ENCODE measurements around the gene IGSF22. TPM values are rescaled to one million over a fixed set of nuclear protein-coding genes. Genes with fewer than 3 reads are reported as not detected.

The IGSF22 gene
- polyA plus RNA-seq, 1 donor (not counting 4 experiments of a cell fraction or from before 2014, with no cell fraction given): 0.01 TPM

DNA sequence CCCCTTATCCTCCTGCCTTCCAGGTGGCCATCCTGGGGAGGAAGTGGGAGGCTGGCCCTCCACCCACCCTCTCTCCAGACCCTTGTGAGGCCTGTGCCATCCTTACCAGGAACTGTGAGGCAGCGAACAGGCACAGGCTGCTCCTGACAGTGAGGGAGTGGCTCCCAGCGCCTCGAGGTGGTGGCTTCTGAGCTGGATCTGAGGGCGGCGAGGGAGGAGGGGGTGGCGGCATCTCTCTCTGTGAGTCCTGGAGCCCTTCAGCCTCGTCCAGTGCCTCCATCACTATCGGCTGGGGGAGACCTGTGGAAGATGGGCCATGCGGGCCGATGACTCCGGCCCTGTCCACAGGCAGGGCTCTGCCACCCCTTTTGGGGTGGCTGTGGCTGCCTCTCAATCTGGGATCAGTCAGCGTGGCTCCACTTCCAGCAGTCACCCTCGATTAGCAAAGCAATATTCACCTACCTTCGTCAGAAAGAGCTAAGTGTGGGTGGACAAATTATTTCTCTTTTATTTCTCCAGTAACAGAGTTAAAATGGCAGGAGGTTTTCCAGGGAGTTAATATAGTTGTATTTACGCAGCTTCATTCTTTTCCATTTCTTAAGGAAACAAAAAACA lies 18.0 kb upstream of the IGSF22 start:
- Histone ChIP-seq H3K36me3 (ENCODE audit: control insufficient read depth in 2 of 2, extremely low read depth in 1 of 2, insufficient read depth in 2 of 2, low read length in 2 of 2) (no peaks in the 10 kb centered on the region), H3K4me3 (ENCODE audit: control insufficient read depth in 2 of 3, extremely low read depth in 1 of 3, insufficient read depth in 2 of 3, low read depth in 1 of 3, low read length in 3 of 3) (no peak overlapping the region), H2AFZ (ENCODE audit: control insufficient read depth, low read length) (no peak overlapping the region), H3K4me2 (ENCODE audit: control insufficient read depth, extremely low read depth, insufficient read depth, low read depth, low read length) (no peak overlapping the region), H3K4me1 (ENCODE audit: control insufficient read depth, extremely low read depth, insufficient read depth, low read length) (no peaks in the 10 kb centered on the region), H4K20me1 (ENCODE audit: control insufficient read depth, extremely low read depth, insufficient read depth, low read length) (no peaks in the 10 kb centered on the region), H3K9ac (ENCODE audit: control insufficient read depth, extremely low read depth, insufficient read depth, low read length) (no peak overlapping the region), H3K9me1 (ENCODE audit: control insufficient read depth, extremely low read depth, insufficient read depth, low read length) (no peaks in the 10 kb centered on the region), H3K27ac (ENCODE audit: control insufficient read depth, insufficient read depth, low read length) (no peak overlapping the region), H3K79me2 (ENCODE audit: control insufficient read depth, insufficient read depth, low read length) (no peaks in the 10 kb centered on the region), H3K27me3 (ENCODE audit: control insufficient read depth, extremely low read depth, insufficient read depth, low read length) (no peaks in the 10 kb centered on the region), H3K9me3 (ENCODE audit: control insufficient read depth, low read depth, low read length) (no peaks in the 10 kb centered on the region)
- FAIRE-seq (no peak), DNase-seq (ENCODE audit: low read depth, low spot score) (no peak)
- dilution Hi-C loops (cut with MboI; ENCODE audit: extremely low pct_ligation_motif_present, low sequenced_read_pairs): no loop called here
- no peak for TF ChIP-seq EZH2 (IDR thresholded peaks at IDR 0.05; ENCODE audit: low read length)
- TF ChIP-seq, protein P1, sequence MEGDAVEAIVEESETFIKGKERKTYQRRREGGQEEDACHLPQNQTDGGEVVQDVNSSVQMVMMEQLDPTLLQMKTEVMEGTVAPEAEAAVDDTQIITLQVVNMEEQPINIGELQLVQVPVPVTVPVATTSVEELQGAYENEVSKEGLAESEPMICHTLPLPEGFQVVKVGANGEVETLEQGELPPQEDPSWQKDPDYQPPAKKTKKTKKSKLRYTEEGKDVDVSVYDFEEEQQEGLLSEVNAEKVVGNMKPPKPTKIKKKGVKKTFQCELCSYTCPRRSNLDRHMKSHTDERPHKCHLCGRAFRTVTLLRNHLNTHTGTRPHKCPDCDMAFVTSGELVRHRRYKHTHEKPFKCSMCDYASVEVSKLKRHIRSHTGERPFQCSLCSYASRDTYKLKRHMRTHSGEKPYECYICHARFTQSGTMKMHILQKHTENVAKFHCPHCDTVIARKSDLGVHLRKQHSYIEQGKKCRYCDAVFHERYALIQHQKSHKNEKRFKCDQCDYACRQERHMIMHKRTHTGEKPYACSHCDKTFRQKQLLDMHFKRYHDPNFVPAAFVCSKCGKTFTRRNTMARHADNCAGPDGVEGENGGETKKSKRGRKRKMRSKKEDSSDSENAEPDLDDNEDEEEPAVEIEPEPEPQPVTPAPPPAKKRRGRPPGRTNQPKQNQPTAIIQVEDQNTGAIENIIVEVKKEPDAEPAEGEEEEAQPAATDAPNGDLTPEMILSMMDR (optimal IDR thresholded peaks at IDR 0.05 in 1 of 3, IDR thresholded peaks at IDR 0.05 in 1 of 3, conservative IDR thresholded peaks at IDR 0.05 in 1 of 3; ENCODE audit: extremely low read depth in 1 of 3, insufficient read depth in 2 of 3, low read length in 3 of 3): no peak

DNA sequence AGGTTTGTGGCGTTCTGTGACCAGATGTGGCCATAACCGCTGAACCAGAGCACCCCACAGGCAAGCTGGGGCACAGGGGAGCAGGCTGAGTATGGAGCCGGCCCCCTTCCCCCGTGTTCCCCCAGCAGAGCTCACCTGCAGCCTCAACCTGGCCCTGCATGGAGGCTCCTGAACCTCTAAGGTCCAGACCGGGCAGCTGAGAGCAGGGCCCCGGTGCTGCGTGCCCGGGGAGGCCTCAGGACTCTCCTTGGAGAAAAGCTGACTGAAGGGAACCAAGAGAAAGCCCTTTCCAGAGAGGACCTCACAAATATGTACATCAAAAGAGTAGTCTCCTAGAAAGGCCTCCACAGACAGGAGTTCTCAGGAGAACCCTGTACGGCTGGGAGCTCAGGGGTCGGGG lies 17.4 kb upstream of the IGSF22 start:
- Histone ChIP-seq H3K4me3 (ENCODE audit: control insufficient read depth in 2 of 3, extremely low read depth in 1 of 3, insufficient read depth in 2 of 3, low read depth in 1 of 3, low read length in 3 of 3) (no peak overlapping the region), H3K9me1 (ENCODE audit: control insufficient read depth, extremely low read depth, insufficient read depth, low read length) (no peaks in the 10 kb centered on the region), H3K36me3 (ENCODE audit: control insufficient read depth in 2 of 2, extremely low read depth in 1 of 2, insufficient read depth in 2 of 2, low read length in 2 of 2) (no peaks in the 10 kb centered on the region), H3K27me3 (ENCODE audit: control insufficient read depth, extremely low read depth, insufficient read depth, low read length) (no peaks in the 10 kb centered on the region), H3K4me2 (ENCODE audit: control insufficient read depth, extremely low read depth, insufficient read depth, low read depth, low read length) (no peak overlapping the region), H4K20me1 (ENCODE audit: control insufficient read depth, extremely low read depth, insufficient read depth, low read length) (no peaks in the 10 kb centered on the region), H2AFZ (ENCODE audit: control insufficient read depth, low read length) (no peak overlapping the region), H3K9me3 (ENCODE audit: control insufficient read depth, low read depth, low read length) (no peaks in the 10 kb centered on the region), H3K27ac (ENCODE audit: control insufficient read depth, insufficient read depth, low read length) (no peak overlapping the region), H3K79me2 (ENCODE audit: control insufficient read depth, insufficient read depth, low read length) (no peaks in the 10 kb centered on the region), H3K9ac (ENCODE audit: control insufficient read depth, extremely low read depth, insufficient read depth, low read length) (no peak overlapping the region), H3K4me1 (ENCODE audit: control insufficient read depth, extremely low read depth, insufficient read depth, low read length) (no peaks in the 10 kb centered on the region)
- DNase-seq (ENCODE audit: low read depth, low spot score) (no peak), FAIRE-seq (no peak)
- dilution Hi-C loops (cut with MboI; ENCODE audit: extremely low pct_ligation_motif_present, low sequenced_read_pairs): no loop called here
- TF ChIP-seq EZH2 (IDR thresholded peaks at IDR 0.05; ENCODE audit: low read length): no peak
- TF ChIP-seq, protein P1 (optimal IDR thresholded peaks at IDR 0.05 in 1 of 3, IDR thresholded peaks at IDR 0.05 in 1 of 3, conservative IDR thresholded peaks at IDR 0.05 in 1 of 3; ENCODE audit: extremely low read depth in 1 of 3, insufficient read depth in 2 of 3, low read length in 3 of 3): no peak
